ENCODE results near the gene EXOC6B.

EXOC6B gene

GRCh38 chr2:72363406-72363805 is 462.4 kb downstream of the EXOC6B start:
- no peak for TF ChIP-seq TOX (CRISPR knock-in tag; IDR thresholded peaks at IDR 0.05; ENCODE audit: borderline replicate concordance)
- TF ChIP-seq ZC3H10 (CRISPR knock-in tag; IDR thresholded peaks at IDR 0.05): no peak
- no peak for TF ChIP-seq ISL1 (CRISPR knock-in tag; IDR thresholded peaks at IDR 0.05)
- no peak for TF ChIP-seq CREB5 (CRISPR knock-in tag; IDR thresholded peaks at IDR 0.05; ENCODE audit: low read depth)
- TF ChIP-seq CSRNP3 (CRISPR knock-in tag; IDR thresholded peaks at IDR 0.05): no peak
- no peak for TF ChIP-seq PPARA (CRISPR knock-in tag; IDR thresholded peaks at IDR 0.05; ENCODE audit: borderline replicate concordance)
- no peak for TF ChIP-seq GLIS3 (CRISPR knock-in tag; IDR thresholded peaks at IDR 0.05)
- TF ChIP-seq POU6F1 (CRISPR knock-in tag; IDR thresholded peaks at IDR 0.05; ENCODE audit: borderline replicate concordance, low read depth): no peak
- no peak for TF ChIP-seq ESRRG (CRISPR knock-in tag; IDR thresholded peaks at IDR 0.05)
- TF ChIP-seq ARNTL (CRISPR knock-in tag; IDR thresholded peaks at IDR 0.05; ENCODE audit: borderline replicate concordance, low read depth): no peak
- no peak for TF ChIP-seq BACH2 (CRISPR knock-in tag; IDR thresholded peaks at IDR 0.05; ENCODE audit: borderline replicate concordance)
- no peak for TF ChIP-seq ZNF8 (CRISPR knock-in tag; IDR thresholded peaks at IDR 0.05)
- no peak for TF ChIP-seq RARB (CRISPR knock-in tag; IDR thresholded peaks at IDR 0.05)
- no peak for TF ChIP-seq ZFP30 (CRISPR knock-in tag; IDR thresholded peaks at IDR 0.05)
- TF ChIP-seq ZFP3 (CRISPR knock-in tag; IDR thresholded peaks at IDR 0.05): no peak
- TF ChIP-seq TCF4 (CRISPR knock-in tag; IDR thresholded peaks at IDR 0.05; ENCODE audit: borderline replicate concordance): no peak
- ATAC-seq: no peak

GRCh38 chr2:72362733-72363132 is 463.1 kb downstream of the EXOC6B start:
- no peak for ATAC-seq

More at GRCh38 chr2:72362733-72363132, 463.1 kb downstream of the EXOC6B start:
- TF ChIP-seq TSHZ2 (CRISPR knock-in tag; IDR thresholded peaks at IDR 0.05) (no peak), ZC3H10 (CRISPR knock-in tag; IDR thresholded peaks at IDR 0.05) (no peak), ZNF70 (CRISPR knock-in tag; IDR thresholded peaks at IDR 0.05) (no peak), ISL1 (CRISPR knock-in tag; IDR thresholded peaks at IDR 0.05) (no peak), RARB (CRISPR knock-in tag; IDR thresholded peaks at IDR 0.05) (no peak), ZFP3 (CRISPR knock-in tag; IDR thresholded peaks at IDR 0.05) (no peak), POU6F1 (CRISPR knock-in tag; IDR thresholded peaks at IDR 0.05; ENCODE audit: borderline replicate concordance, low read depth) (no peak), OSR1 (CRISPR knock-in tag; IDR thresholded peaks at IDR 0.05) (no peak), ZFP30 (CRISPR knock-in tag; IDR thresholded peaks at IDR 0.05) (no peak), GLIS3 (CRISPR knock-in tag; IDR thresholded peaks at IDR 0.05) (no peak), ZNF565 (CRISPR knock-in tag; conservative IDR thresholded peaks at IDR 0.05; ENCODE audit: low read depth) (no peak)

Measured in SK-N-SH treated with all-trans-retinoic acid at 6 μM for 48 hours (cell line).